Activated CD8-positive, alpha-beta memory T cell treated with anti-CD3 and anti-CD28 coated beads for 1 hour (primary cell): ENCODE results near the gene HERPUD2.

Source experiments
- DNase-seq, 2 donors: peaks; one replicate each; pipeline ENCODE4 v3.0.0-alpha.2; 2020; ENCODE audit warnings: low read depth in 1 of 2; ENCODE audit errors: extremely low read depth in 1 of 2

HERPUD2 gene, protein sequence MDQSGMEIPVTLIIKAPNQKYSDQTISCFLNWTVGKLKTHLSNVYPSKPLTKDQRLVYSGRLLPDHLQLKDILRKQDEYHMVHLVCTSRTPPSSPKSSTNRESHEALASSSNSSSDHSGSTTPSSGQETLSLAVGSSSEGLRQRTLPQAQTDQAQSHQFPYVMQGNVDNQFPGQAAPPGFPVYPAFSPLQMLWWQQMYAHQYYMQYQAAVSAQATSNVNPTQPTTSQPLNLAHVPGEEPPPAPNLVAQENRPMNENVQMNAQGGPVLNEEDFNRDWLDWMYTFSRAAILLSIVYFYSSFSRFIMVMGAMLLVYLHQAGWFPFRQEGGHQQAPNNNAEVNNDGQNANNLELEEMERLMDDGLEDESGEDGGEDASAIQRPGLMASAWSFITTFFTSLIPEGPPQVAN

DNA sequence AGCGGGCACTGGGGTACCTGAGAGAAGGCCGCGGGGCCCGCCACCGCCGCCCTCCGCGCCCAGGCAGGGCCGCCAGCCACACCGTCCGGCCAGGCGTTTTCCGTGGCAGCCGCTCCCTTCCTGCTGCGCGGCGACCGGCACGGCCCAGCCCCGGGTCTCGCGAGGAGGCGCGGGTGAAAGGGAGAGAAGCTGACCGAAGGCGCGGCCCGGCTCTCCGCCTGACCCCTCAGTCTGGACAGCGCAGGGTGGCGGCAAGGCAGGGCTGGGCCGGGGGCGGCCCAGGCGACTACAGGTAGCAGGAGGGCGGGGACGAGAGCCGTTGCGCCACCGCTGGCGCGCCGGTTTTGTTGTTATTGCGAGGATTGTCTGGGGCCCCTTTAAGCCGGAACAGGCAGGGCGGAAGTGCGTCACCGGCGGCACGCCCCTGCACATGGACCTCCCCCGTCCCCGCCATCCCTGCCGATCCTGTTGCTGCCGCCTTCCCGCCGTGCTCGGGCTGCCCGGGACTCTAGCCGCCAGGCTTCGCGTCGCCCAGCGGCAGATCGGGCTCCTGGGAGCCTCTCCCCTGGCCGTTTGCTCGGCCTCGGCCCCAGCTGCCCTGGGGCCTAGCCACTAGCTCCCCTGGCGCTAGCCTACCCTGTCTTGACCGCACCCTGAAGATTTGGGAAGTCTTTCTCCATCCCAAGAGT is at the start of gene HERPUD2:
TSS of gene HERPUD2 (minus strand) at position 352 of the 689 bp plus-strand sequence. CDS start 805 bp downstream, outside the sequence.
- DNase-seq = peak; percentile 80 to 86

DNA sequence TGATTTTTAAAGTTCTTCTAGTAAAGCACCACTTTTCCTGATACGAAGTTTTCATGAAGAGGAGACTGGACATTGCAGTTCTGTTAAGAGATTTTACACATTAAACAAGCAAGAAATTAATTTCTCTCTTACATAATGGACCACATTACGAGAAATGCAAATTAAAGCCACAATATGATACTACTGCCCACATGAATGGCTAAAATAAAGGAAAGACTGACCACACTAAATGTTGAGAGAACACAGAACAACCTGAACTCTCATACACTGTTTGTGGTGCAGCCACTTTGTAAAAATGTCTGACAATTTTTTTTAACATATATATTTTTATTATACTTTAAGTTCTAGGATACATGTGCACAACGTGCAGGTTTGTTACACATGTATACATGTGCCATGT is 44.0 kb upstream of the HERPUD2 start:
- DNase-seq = no peak

DNA sequence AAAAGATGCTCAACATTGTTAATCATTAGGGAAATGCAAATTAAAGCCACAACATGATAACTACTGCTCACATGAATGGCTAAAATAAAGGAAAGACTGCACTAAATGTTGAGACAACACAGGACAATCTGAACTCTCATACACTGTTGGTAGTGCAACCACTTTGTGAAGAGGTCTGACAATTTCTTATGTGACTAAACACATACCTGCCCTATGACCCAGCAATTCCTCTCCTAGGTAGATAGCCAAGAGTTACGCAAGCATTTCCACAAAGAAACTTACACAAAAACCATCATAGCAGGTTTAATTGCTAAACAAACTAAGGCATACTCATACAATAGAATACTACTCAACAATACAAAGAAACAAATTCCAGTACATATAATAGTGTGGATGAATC is 41.8 kb upstream of the HERPUD2 start:
- no peak for DNase-seq

DNA sequence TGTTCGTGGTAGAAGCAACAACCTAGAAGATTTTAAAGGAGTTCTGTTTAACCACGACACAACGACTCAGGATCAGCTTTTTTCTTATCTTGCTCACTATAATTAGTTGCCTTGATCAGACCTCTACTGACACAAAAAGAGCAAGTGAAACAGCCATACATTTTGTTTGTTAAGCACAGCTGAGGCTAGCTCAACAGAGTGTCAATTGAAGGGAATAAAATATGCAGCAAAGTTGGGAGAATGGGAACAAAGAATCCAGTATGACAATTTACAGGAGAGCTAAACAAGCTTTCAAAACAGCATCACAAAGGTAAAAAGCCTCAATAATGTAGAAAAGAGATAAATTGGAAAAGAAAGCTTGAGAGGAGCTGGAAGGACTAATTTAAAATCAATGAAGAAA is 40.5 kb upstream of the HERPUD2 start:
- DNase-seq = no peak

DNA sequence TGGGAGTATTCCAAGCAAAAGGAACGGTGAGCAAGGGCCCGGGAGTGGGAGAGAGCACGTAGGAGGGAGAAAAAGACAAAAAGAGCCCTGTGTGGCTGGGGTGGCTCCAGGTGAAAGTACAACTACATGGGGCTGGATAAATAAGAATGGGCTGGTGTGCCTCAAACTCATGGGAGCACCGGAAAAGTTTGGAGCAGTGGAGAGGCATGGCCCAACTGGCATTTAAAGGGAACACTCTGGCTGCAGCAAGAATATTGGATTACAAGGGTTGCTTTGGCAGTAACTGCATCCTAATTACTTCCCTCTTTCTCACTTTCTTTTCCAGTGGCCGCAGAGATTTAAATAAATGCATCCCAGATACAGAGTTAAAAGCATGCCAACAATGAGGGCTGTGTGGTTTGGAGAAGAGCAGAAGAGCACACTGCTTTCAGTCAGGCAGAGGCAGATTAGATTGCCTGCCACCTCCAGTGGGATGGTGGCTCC is 39.1 kb upstream of the HERPUD2 start:
- no peak for DNase-seq

DNA sequence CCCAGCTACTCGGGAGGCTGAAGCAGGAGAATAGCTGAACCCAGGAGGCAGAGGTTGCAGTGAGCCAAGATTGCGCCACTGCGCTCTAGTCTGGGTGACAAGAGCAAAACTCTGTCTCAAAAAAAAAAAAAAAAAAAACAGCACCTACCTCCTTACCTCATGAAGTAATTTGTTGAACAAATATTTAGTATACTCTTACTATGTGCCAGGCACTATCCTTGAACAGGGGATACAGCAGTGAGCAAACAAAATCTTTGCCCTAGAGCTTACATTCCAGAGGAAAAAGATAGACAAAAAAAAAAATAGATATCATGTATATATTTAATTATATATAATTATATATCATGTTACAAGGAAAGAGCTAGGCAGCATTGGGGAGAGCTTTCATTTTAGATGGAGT is 36.4 kb upstream of the HERPUD2 start:
- DNase-seq = no peak

DNA sequence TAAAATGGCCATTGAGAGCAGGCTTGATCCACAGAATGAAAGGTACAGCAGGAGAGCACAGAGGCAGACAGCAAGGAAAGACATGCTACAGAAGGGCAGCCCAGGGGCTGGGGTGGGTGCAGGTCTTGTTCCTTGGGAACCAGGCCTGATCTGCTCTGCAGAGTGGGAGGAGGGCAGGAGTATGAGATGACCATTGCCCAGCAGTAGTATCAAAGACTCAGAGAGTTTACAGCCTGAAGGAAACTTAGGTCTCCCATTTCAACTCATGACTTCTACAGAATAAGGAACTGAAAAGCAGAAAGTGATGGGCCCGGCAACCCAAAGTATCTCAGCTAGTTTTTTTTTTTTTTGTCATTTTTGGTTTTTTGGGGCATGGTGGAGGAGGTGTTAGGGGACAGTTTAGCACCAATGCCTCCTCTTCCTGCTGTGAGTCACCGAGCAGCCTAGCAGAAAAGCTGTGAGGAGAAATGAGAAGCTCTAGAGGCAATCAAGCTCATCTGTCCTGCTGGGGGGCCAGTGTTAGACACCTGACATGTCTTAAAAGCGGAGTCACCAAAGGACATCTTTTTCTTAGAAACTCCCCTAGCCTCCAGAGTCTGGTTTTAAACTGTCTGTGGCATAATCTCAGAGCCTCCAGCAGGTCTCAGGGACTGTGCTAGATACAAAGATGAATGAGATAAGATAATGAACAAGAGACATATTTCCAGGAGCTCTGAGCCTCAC is 34.3 kb upstream of the HERPUD2 start:
- no peak for DNase-seq

DNA sequence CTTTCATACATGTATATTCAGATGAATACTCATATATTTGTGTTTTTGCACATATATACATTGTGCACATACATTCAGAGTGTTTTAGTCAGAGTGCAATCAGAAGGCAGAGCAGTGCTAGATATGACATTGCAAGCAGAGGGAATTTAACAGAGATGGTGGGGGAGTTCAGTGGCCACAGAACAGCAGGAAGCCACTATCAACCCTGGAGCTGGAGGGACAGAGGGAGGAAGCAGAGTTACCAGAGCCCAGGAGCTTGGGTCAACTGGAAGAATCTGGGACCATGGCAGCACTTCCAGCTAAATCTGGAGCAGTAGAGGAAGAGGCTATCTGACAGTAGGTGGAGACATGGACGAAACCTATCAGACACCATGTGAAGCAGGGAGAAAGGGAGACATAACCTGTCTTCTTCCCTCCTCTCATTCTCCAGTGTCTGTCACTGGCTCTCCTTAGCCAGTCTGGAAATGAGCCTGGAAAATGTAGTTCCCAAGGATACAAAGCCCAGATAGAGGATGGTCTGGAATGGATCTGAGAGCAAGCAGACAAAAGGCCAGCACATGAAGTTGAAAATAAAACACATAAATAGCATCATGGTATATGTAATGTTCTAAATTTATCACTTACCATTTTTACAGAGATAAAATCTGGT is 33.6 kb upstream of the HERPUD2 start:
- DNase-seq = no peak

DNA sequence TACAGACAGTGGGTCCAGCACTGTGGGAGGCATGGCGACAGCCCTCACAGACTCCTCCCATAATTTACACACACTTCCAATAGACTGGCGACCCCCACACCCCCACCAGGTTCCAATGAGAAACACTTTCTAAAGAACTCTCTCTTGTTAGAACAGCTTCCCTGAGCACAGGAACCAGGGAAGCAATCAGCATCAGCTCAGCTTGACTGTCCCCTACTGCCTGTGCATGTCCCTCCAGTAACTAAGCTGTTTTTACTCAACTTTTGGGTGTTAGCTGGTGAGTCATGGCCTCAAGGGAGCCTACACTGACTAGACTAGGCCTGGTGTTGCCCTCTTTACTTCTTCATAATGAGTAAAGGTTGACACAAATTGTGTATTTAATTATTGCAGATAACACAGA is 32.6 kb upstream of the HERPUD2 start:
- no peak for DNase-seq

DNA sequence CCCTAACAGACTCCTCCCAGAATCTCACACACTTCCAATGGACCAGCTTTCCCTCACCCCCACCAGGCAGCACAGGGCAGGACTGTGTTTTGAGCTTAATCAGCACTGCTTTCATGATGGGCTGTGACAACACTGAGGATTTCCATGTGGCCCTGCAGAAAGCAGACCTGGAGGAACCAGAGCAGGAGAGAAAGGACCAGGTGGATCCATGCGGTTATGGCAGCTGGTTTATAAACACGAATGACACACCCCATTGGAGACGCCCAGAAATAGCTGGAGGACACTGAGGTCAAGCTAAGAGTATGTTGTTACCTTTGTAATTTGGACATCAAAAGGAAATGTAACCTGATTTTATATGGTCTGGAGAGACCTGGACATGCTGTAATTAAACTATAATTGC is 31.7 kb upstream of the HERPUD2 start:
- DNase-seq = no peak

DNA sequence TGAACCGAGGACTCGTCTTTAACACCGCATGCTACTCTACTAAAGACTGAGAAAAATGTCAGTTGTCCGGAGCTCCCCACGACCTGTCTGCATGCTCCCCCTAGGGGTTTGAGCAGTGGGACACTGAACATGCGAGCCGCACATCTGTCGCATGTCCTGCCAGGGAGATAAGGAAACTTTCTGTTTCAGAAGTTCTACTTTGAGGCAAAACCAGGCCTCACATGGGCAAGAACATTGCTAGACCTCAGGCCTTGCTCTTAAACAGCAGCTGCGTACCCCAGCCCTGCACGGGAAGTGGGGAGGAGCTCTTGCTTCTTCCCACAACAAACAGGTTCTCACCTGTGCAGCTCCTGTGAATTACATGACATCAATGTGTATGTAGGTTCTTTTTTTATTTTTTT is 30.3 kb upstream of the HERPUD2 start:
- peak; percentile 24 to 31 for DNase-seq

DNA sequence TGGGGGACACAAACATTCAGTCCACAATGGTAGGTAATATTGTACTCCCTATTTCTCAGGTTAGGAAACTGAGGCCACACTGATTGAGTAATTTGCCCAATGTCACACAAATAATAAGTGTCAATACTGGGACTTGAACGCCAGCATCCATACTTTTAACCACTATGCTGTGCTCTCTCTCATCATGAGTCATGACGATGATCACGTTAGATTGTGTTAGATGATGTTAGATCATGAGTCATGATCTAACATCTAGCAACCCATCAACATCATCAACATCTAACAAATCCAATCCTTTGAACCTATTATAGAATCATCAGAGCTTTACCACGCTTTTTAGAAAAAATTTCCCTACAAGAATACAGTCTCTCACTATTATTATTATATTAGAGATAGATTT is 28.1 kb upstream of the HERPUD2 start:
- DNase-seq = no peak

DNA sequence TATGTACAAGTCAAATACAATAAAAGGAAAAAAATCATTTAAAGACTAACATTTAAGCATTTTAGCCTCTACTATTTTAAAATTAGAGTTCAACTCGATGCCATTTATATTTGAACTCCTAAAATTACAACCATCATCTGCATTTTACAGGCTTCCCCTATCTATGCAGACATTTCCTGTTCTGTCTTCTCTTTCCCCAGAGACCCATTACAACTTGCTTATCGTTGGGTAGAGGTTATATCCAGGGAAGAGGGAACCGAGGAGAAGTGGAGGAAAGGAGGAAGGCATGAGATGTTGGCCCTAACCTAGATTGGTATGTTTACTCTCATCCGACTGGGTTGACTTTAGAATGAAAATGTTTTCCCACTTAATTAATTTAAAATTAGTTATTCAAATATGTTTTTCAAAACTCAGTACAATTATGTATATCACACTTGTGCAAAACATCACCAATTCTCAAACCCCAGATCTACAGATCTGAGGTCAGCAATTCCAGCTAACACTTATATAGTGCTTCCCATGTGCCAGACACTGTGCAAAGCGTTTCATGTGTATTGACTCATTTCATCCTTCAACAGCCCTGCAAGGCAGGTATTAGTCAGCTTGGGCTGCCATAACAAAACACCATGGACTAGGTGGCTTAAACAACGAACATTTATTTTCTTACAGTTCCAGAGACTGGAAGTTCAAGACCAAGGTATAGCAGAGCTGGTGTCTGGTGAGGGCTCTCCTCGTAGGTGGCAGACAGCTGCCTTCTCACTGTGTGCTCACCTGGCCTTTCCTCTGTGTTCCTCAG is 27.3 kb upstream of the HERPUD2 start:
- DNase-seq = no peak

DNA sequence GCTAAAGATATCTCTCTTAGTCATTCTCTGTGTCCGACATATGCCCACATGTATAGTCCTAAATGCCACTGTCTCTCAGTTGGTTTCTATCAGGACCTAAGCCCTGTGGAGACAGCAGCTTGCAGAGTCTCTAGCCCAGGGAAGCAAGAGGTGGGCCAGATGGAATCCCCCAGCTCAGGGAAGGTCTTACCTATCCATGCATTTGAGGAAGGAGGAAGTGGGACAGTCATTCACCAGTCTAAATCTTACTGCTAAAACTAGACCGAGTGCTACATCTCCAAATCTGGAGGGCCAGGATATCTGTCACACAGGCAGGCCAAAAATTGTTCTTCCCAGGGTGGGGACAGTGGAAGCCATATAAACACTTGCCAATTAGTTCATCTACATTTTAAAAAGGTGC is 26.4 kb upstream of the HERPUD2 start:
- no peak for DNase-seq

DNA sequence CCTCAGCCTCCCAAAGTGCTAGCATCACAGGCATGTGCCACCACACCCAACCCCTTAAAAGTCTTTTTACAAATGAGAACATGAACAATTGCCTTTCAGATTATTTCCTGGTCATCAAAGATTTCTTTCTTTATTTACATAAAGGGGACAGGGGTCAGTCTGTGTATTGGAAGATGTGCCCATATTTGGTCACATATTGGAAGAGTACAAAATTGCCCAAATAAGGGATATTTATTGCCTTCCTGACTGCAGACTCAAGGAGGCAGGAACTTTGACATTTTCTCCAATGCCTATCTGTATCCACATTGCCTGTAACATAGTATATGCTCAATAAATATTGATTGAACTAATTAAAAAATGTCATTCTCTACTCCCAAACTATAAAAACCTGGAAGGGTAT is 25.9 kb upstream of the HERPUD2 start:
- no peak for DNase-seq

DNA sequence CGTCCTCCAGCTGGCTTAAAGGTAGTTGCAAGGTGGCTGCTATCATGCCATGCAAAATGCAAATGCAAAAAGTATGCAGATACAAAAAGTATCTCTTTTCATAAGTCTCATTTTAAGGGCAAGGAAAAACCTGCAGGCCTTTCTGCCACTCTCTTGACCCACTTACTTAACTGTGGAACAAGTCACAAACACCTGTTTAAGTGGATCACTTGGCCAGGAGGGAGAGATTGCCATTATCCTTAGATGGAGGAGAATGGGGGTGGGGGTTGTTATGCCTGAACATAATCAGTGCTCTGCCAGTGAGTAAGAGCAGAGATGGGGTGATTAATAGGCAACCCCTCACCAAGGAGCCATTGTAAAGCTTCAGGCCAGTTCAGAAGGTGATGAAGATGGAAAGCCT is 25.1 kb upstream of the HERPUD2 start:
- no peak for DNase-seq

DNA sequence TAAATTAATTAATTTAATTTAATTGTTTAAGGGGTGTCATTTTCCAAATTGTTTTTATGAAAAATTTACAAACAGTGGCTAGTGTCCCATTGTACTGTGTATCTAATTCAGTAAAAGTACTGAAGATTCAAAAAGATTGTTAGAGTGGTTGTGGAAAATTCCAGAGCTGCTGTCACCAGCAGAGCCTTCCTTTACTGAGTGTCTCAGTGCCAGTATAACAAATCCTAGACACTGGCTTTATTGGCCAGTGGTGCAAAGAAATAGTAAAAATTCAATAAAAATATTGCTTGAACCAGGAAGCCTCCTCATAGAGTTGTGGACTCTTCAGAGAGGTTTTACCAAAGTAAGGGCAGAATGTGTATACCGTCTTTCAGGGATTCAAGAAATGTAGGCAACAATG is 23.1 kb upstream of the HERPUD2 start:
- DNase-seq = no peak

DNA sequence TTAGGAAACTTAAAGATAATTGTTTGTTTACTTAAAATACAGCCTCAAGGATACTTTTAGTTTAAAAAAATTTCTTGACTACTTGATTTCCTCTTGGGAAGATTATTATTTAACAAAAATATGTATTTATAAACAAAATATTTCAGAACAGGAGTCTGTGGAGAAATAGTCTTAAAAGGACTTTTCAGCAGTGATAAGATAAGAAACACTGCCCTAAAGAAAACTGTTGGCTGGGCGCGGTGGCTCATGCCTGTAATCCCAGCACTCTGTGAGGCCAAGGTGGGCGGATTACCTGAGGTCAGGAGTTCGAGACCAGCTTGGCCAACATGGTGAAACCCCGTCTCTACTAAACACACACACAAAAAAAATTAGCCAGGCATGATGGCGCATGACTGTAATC is 22.6 kb upstream of the HERPUD2 start:
- DNase-seq = no peak

DNA sequence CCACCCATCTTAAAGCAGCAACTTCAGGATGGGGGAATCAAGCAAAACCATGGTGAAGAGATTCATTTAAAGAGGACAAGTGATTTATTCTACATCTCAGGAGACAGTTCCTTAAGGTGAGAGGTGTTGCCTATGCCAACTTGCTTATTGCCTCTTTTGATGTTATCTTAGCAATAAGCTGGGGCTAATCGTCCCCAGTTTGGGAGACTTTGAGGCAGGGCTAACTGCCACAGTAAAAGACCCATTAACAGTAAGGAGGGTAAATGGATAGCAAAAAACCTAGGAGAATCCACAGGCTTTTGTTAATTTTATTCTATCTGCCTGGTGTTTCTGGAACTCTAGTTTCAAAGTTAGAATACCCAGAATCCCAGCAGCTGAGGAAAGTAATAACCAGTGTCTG is 22.1 kb upstream of the HERPUD2 start:
- no peak for DNase-seq

DNA sequence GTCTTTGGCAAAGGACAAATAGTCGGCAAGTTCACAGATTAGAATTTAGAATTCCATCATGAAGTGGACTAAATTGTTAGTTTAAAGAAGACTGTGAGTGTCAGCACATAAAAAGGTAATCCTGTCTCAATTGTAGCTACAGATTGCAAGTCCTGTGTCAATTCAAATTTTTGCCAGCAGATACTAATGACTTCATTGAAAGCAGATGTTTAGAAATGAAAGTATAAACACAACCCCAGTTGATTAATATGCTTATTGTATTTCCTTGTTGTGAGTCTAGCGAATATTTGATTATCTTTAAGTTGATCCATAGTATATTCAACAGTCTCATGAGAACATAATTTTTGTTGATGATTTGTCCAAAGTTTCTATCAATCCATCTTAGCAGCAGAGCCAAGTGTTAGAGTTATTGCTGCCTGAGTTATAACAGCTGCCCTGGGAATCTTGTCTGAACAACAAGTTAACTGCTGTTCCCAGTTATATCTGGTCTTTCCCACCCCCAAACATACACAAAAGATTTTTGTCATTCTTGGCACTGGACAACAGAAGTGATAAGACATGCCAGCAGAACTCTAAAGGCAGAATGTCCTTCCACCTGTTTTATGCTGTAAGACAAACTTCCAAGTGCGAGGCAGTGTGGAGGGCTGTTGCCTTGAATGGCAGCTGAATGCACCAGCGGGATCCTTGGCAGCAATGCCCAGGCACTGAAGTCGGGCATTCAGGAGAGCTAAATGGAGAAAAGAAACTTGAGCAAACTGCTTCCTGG is 21.3 kb upstream of the HERPUD2 start:
- DNase-seq = no peak
